NCI-H510A treated with DMSO at 0.1 percent for 48 hours (cell line): Measurements from ENCODE around the gene TEX261.
"Not testable (repeated sequence)": the region's sequence is repeated elsewhere in the genome, so short reads cannot be mapped to it uniquely, and the experiment has no call there.

Experiments used
- DNase-seq: peaks from one replicate; lab custom pipeline; 2025; lab: John Stamatoyannopoulos, UW

TEX261 gene

GRCh38 chr2:70994699-70995425 is at the start of gene TEX261:
TSS of gene TEX261 (minus strand) at chr2:70994873. CDS start at chr2:70994757, 116 bp downstream.
- peak; percentile 91 for DNase-seq

- no peak for DNase-seq
These were observed 49.1 kb upstream of the TEX261 start for GRCh38 chr2:71043531-71044407.

- DNase-seq, result no peak
These were observed 47.6 kb upstream of the TEX261 start for GRCh38 chr2:71042287-71042686.

- not testable (repeated sequence) for DNase-seq
These were observed 41.6 kb upstream of the TEX261 start for GRCh38 chr2:71036296-71036695.

- peak; percentile 1 for DNase-seq
These were observed 29.0 kb upstream of the TEX261 start for GRCh38 chr2:71023553-71024243.

GRCh38 chr2:71021394-71021793 is 26.7 kb upstream of the TEX261 start:
- DNase-seq, result not testable (repeated sequence)

- DNase-seq, result not testable (repeated sequence)
These were observed 25.3 kb upstream of the TEX261 start for GRCh38 chr2:71019989-71020388.

- no peak for DNase-seq
These were observed 24.0 kb upstream of the TEX261 start for GRCh38 chr2:71018625-71019024.

- not testable (repeated sequence) for DNase-seq
These were observed 17.1 kb upstream of the TEX261 start for GRCh38 chr2:71011786-71012185.

GRCh38 chr2:71008342-71008741 is 13.7 kb upstream of the TEX261 start:
- DNase-seq, result no peak

GRCh38 chr2:71006955-71007799 is 12.5 kb upstream of the TEX261 start:
- no peak for DNase-seq

GRCh38 chr2:71006323-71006722 is 11.7 kb upstream of the TEX261 start:
- DNase-seq, result no peak

- DNase-seq, result no peak
These were observed 10.9 kb upstream of the TEX261 start for GRCh38 chr2:71005271-71006202.

GRCh38 chr2:71004857-71005256 is 10.2 kb upstream of the TEX261 start:
- no peak for DNase-seq

GRCh38 chr2:71003966-71004755 is 9.5 kb upstream of the TEX261 start:
- no peak for DNase-seq

- no peak for DNase-seq
These were observed 8.7 kb upstream of the TEX261 start for GRCh38 chr2:71003396-71003795.

GRCh38 chr2:71001981-71002570 is 7.4 kb upstream of the TEX261 start:
- DNase-seq, result peak; percentile 35

GRCh38 chr2:71001592-71001927 is 6.9 kb upstream of the TEX261 start:
- DNase-seq, result no peak
